Measurements from ENCODE around the gene PRKACB. TPM values are rescaled to one million over a fixed set of nuclear protein-coding genes. Genes with fewer than 3 reads are reported as not detected.

The PRKACB gene
- total RNA-seq, 1 donor from 2014 or later, result 31.9 TPM

- no peak overlapping the region for H3K27ac ChIP-seq
- H3K27me3 ChIP-seq, result no peaks in the 10 kb centered on the region
- intact Hi-C loops (cut with DNase I), result no loop called here
- no peaks in the 10 kb centered on the region for H3K9me3 ChIP-seq
- H3K4me1 ChIP-seq, result no peaks in the 10 kb centered on the region
- no peak overlapping the region for H3K4me3 ChIP-seq
- no peak for DNase-seq
- H3K36me3 ChIP-seq, result no peaks in the 10 kb centered on the region
- no peak for TF ChIP-seq CTCF (IDR thresholded peaks at IDR 0.05)
- no peak for ATAC-seq
Measured at GRCh38 chr1:84206375-84206774, 62.3 kb downstream of the PRKACB start.

GRCh38 chr1:84208935-84209334, 64.9 kb downstream of the PRKACB start:
- Histone ChIP-seq H3K4me3 (no peak overlapping the region), H3K4me1 (no peaks in the 10 kb centered on the region), H3K27me3 (no peaks in the 10 kb centered on the region), H3K27ac (no peak overlapping the region), H3K9me3 (no peaks in the 10 kb centered on the region), H3K36me3 (no peaks in the 10 kb centered on the region)
- no peak for TF ChIP-seq CTCF (IDR thresholded peaks at IDR 0.05)
- DNase-seq (no peak), ATAC-seq (no peak)
- intact Hi-C loops (cut with DNase I), result no loop called here

- Histone ChIP-seq H3K9me3 (no peaks in the 10 kb centered on the region), H3K36me3 (no peaks in the 10 kb centered on the region), H3K27me3 (no peaks in the 10 kb centered on the region), H3K27ac (no peak overlapping the region), H3K4me3 (no peak overlapping the region), H3K4me1 (no peaks in the 10 kb centered on the region)
- intact Hi-C loops (cut with DNase I), result no loop called here
- TF ChIP-seq CTCF (IDR thresholded peaks at IDR 0.05), result no peak
- no peak for ATAC-seq
- no peak for DNase-seq
Measured at GRCh38 chr1:84214115-84214956, 70.3 kb downstream of the PRKACB start.

GRCh38 chr1:84217239-84217638, 73.2 kb downstream of the PRKACB start:
- no peaks in the 10 kb centered on the region for H3K9me3 ChIP-seq
- intact Hi-C loops (cut with DNase I), result no loop called here
- no peak for TF ChIP-seq CTCF (IDR thresholded peaks at IDR 0.05)
- ATAC-seq (no peak), DNase-seq (no peak)
- no peaks in the 10 kb centered on the region for H3K4me1 ChIP-seq
- H3K27me3 ChIP-seq, result no peaks in the 10 kb centered on the region
- H3K4me3 ChIP-seq, result no peak overlapping the region
- H3K27ac ChIP-seq, result no peak overlapping the region
- no peaks in the 10 kb centered on the region for H3K36me3 ChIP-seq

- Histone ChIP-seq H3K9me3 (no peaks in the 10 kb centered on the region), H3K27ac (no peak overlapping the region), H3K4me3 (no peak overlapping the region), H3K27me3 (no peaks in the 10 kb centered on the region), H3K4me1 (no peaks in the 10 kb centered on the region), H3K36me3 (no peaks in the 10 kb centered on the region)
- no peak for TF ChIP-seq CTCF (IDR thresholded peaks at IDR 0.05)
- intact Hi-C loops (cut with DNase I), result no loop called here
- DNase-seq, result no peak
- ATAC-seq, result peak; percentile 8
Measured at GRCh38 chr1:84223751-84224432, 79.8 kb downstream of the PRKACB start.

All from upper lobe of right lung (tissue), 1 donor.